COLO829 (cell line): ENCODE results near the gene FRRS1.
"Not testable (repeated sequence)": the region's sequence is repeated elsewhere in the genome, so short reads cannot be mapped to it uniquely, and the experiment has no call there.

Experiments
- DNase-seq: peaks from one replicate; pipeline ENCODE4 v3.0.0; 2012; ENCODE audit warnings: low spot score

Gene FRRS1

GRCh38 chr1:99764909-99765308 is 1.5 kb downstream of the FRRS1 start:
- DNase-seq: no peak

- no peak for DNase-seq
Observed at GRCh38 chr1:99764439-99764838, 2.0 kb downstream of the FRRS1 start.

- DNase-seq: no peak
Observed at GRCh38 chr1:99763956-99764355, 2.5 kb downstream of the FRRS1 start.

GRCh38 chr1:99761774-99762173 is 4.7 kb downstream of the FRRS1 start:
- DNase-seq: no peak

- DNase-seq: no peak
Observed at GRCh38 chr1:99759518-99760160, 6.8 kb downstream of the FRRS1 start.

- DNase-seq: not testable (repeated sequence)
Observed at GRCh38 chr1:99758686-99759517, 7.5 kb downstream of the FRRS1 start.

- no peak for DNase-seq
Observed at GRCh38 chr1:99758073-99758511, 8.3 kb downstream of the FRRS1 start.

- peak; percentile 13 for DNase-seq
Observed at GRCh38 chr1:99756598-99756997, 9.8 kb downstream of the FRRS1 start.

- DNase-seq: no peak
Observed at GRCh38 chr1:99755664-99756063, 10.8 kb downstream of the FRRS1 start.

GRCh38 chr1:99754697-99755096 is 11.7 kb downstream of the FRRS1 start:
- no peak for DNase-seq

GRCh38 chr1:99754055-99754626 is 12.3 kb downstream of the FRRS1 start:
- no peak for DNase-seq

- no peak for DNase-seq
Observed at GRCh38 chr1:99751877-99752504, 14.4 kb downstream of the FRRS1 start.

GRCh38 chr1:99749504-99750347 is 16.7 kb downstream of the FRRS1 start:
- no peak for DNase-seq

GRCh38 chr1:99748419-99748818 is 18.0 kb downstream of the FRRS1 start:
- DNase-seq: no peak

- DNase-seq: no peak
Observed at GRCh38 chr1:99745684-99746083, 20.8 kb downstream of the FRRS1 start.

GRCh38 chr1:99745061-99745460 is 21.4 kb downstream of the FRRS1 start:
- DNase-seq: no peak

- DNase-seq: no peak
Observed at GRCh38 chr1:99740141-99740540, 26.3 kb downstream of the FRRS1 start.

GRCh38 chr1:99738858-99739465 is 27.5 kb downstream of the FRRS1 start:
- DNase-seq: no peak

- peak; percentile 28 for DNase-seq
Observed at GRCh38 chr1:99737016-99737415, 29.4 kb downstream of the FRRS1 start.

- no peak for DNase-seq
Observed at GRCh38 chr1:99735852-99736251, 30.6 kb downstream of the FRRS1 start.

- DNase-seq: no peak
Observed at GRCh38 chr1:99731384-99731783, 35.1 kb downstream of the FRRS1 start.
